GM12801 (cell line): ENCODE measurements around the gene AP1S3.

Source experiments
- CTCF ChIP-seq: IDR thresholded peaks from one replicate; pipeline ENCODE4 v1.5.1; 2011; ENCODE audit warnings: control low read depth; ENCODE audit not compliant: insufficient read length; ENCODE audit errors: extremely low read depth

Gene AP1S3

DNA sequence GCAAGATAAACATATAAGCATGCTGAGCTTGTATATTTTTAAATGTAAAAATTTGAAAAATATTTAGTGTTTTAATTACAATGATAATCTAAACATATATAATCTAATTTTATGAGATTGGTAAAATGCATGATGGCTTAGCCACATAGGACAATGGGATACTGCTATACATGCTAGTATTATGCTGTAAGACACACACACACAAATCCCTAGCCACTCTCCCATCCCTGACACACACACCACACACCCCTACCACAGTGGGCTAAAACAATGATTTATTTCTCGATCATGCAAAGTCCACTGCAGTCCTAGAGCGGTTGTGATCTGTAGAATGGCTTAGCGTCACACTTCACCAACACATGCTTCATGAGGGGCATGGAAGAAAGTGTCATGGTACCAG, 36.3 kb upstream of the AP1S3 start:
- no peak for TF ChIP-seq CTCF

GRCh38 chr2:223870840-223871611, 33.6 kb upstream of the AP1S3 start:
- no peak for TF ChIP-seq CTCF

DNA sequence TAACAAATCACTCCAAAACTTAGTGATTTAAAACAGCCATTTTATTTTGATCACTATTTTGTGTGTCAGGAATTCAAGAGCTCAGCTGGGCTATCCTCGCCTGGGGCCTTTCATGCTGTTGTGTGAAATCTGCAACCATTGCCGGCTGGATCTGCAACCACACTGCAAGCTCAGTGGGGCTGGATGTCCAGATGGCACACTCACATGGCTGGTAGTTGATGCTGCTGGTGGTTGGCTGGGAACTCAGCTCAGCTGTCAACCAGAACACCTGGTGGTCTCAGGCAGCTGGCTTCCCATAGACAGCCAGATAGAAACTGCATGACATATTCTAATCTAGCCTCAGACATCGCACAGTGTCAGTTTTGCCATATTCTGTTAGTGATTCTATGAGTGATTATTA, 30.6 kb upstream of the AP1S3 start:
- TF ChIP-seq CTCF = no peak

GRCh38 chr2:223865907-223866508, 28.6 kb upstream of the AP1S3 start:
- no peak for TF ChIP-seq CTCF

- no peak for TF ChIP-seq CTCF
Measured at GRCh38 chr2:223865124-223865523, 27.7 kb upstream of the AP1S3 start.

- no peak for TF ChIP-seq CTCF
Measured at GRCh38 chr2:223863491-223863890, 26.1 kb upstream of the AP1S3 start.

DNA sequence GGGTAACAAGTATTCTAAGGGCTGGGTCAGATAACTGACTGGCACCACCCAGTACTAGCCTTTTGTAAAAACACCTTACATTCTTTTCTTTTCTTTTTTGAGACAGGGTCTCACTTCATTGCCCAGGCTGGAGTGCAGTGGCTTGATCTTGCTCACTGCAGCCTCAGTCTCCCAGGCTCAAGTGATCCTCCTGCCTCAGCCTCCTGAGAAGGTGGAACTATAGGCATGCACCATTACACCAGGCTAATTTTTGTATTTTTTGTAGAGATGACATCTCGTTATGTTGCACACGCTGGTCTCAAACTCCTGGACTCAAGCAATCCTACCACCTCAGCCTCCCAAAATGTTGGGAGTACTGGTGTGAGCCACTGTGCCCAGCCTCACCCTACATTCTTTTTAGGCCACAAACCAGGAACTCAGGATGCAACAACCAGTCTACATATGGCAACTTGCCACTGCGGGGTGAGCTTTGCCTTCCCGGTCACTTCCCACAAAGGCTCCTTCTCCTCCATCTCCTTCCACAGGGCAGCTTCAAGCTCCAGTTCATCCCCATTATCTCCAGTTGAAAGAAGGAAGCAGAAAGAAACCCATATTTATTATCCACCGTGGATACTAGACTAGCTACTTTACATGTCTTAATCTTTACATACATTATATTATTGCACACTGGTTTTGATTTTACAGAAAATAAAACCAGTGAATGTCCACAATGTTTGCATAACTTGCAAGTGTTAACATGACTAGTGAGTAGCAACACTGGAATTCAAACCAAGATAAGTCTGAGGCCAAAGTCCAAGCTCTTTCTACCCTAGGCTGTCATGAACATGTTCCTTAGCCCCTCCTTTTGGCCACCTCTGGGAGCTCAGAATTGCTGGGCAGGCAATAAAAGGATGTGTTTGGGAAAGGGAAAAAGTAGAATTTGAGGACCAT, 23.7 kb upstream of the AP1S3 start:
- TF ChIP-seq CTCF = no peak
